GM19193 (cell line): Measurements from ENCODE around the gene TNFRSF1B.

Experiments
- POLR2A ChIP-seq: IDR thresholded peaks from 4 replicates; pipeline ENCODE4 v1.6.1; 2011; ENCODE audit not compliant: insufficient read depth, insufficient read length; ENCODE audit errors: extremely low read depth

The TNFRSF1B gene

GRCh38 chr1:12161662-12162458 lies 4.9 kb upstream of the TNFRSF1B start:
- TF ChIP-seq POLR2A = peak; percentile 62

- no peak for TF ChIP-seq POLR2A
Measured at GRCh38 chr1:12162459-12163137, 4.2 kb upstream of the TNFRSF1B start.

- TF ChIP-seq POLR2A = no peak
Measured at GRCh38 chr1:12163210-12163609, 3.6 kb upstream of the TNFRSF1B start.

- no peak for TF ChIP-seq POLR2A
Measured at GRCh38 chr1:12164210-12164609, 2.6 kb upstream of the TNFRSF1B start.

- no peak for TF ChIP-seq POLR2A
Measured at GRCh38 chr1:12165342-12165741, 1.4 kb upstream of the TNFRSF1B start.

- TF ChIP-seq POLR2A = peak; percentile 26
Measured at GRCh38 chr1:12167493-12168429, 970 bp downstream of the TNFRSF1B start.

GRCh38 chr1:12168451-12169160 lies 1.8 kb downstream of the TNFRSF1B start:
- no peak for TF ChIP-seq POLR2A

- no peak for TF ChIP-seq POLR2A
Measured at GRCh38 chr1:12169442-12170135, 2.8 kb downstream of the TNFRSF1B start.

- TF ChIP-seq POLR2A = no peak
Measured at GRCh38 chr1:12170263-12170671, 3.5 kb downstream of the TNFRSF1B start.

GRCh38 chr1:12171206-12172041 lies 4.6 kb downstream of the TNFRSF1B start:
- no peak for TF ChIP-seq POLR2A

- TF ChIP-seq POLR2A = no peak
Measured at GRCh38 chr1:12172042-12172851, 5.5 kb downstream of the TNFRSF1B start.

- no peak for TF ChIP-seq POLR2A
Measured at GRCh38 chr1:12173041-12173509, 6.3 kb downstream of the TNFRSF1B start.
